Measurements from ENCODE around the gene LDLRAP1.

DNA sequence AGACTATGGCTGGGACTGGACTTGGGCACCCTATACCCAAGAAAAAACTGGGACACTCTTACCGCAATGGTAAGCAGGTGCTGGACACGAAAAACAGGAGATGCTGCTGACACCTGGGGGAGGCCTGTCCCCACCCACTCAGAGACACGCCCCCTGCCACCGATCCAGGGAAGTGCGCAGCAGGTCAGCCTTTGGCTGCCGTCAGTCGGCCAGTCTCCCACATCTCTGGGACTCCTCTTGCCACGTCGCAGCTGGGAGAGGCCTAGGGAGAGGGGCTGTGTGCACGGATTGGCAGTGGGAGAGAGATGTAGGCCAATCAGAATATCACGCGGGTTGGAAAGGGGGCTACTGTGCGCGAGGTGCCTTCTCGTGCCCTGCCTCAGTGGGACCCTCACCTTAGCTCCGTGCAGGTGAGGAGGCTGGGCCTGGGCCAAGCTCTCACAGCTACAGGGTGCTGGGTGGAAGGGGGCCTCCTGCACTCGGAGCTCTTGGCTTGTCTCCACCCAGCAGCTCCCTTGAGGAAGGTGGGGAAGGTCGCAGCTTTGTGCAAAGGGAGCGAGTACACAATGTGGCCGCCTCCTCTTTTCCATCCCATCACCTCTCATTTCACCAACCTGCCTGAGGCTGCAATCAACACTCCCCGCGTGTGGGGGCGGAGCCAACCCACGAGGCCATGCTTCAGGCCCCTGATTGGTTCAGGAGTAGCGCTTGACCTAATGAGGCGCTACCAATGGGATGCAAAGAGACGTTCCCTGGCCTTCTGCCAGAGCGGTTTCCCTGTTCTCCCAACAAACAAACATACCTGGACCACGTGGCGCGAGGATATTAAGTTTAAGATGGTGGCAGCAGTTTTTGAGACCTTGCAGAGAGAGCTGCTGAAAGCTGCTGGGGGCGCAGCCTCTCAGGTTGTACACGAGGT lies 25.7 kb upstream of the LDLRAP1 start:
- TF ChIP-seq FOXP1 (CRISPR knock-in tag; IDR thresholded peaks at IDR 0.05) (no peak), CHD1 (IDR thresholded peaks at IDR 0.05; ENCODE audit: low read length) (no peak), SMAD3 (CRISPR knock-in tag; conservative IDR thresholded peaks at IDR 0.05) (no peak), RAD51 (IDR thresholded peaks at IDR 0.05; ENCODE audit: borderline replicate concordance, low read depth) (peak; percentile 57; the same call in 1 of the 2 replicates), ZNF184 (CRISPR knock-in tag; IDR thresholded peaks at IDR 0.05) (no peak)
- TF ChIP-seq, protein P1, sequence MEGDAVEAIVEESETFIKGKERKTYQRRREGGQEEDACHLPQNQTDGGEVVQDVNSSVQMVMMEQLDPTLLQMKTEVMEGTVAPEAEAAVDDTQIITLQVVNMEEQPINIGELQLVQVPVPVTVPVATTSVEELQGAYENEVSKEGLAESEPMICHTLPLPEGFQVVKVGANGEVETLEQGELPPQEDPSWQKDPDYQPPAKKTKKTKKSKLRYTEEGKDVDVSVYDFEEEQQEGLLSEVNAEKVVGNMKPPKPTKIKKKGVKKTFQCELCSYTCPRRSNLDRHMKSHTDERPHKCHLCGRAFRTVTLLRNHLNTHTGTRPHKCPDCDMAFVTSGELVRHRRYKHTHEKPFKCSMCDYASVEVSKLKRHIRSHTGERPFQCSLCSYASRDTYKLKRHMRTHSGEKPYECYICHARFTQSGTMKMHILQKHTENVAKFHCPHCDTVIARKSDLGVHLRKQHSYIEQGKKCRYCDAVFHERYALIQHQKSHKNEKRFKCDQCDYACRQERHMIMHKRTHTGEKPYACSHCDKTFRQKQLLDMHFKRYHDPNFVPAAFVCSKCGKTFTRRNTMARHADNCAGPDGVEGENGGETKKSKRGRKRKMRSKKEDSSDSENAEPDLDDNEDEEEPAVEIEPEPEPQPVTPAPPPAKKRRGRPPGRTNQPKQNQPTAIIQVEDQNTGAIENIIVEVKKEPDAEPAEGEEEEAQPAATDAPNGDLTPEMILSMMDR (IDR thresholded peaks at IDR 0.05 in 2 of 3, conservative IDR thresholded peaks at IDR 0.05 in 1 of 3; ENCODE audit: insufficient read depth in 2 of 3, low read depth in 1 of 3, low read length in 3 of 3), result peak; percentile 29 to 51 (median 42); a peak in 3 of 6 replicates

All from K562 (cell line).